HUES6 (cell line): ENCODE data around the gene UGCG.

Source experiments
- H3K27ac ChIP-seq: 2 replicates; pipeline ENCODE4 v1.7.0; 2013; ENCODE audit warnings: low read depth, mild to moderate bottlenecking, low read length, inconsistent platforms
- H3K27me3 ChIP-seq: 2 replicates; pipeline ENCODE4 v1.6.1; 2013; ENCODE audit warnings: low read length; ENCODE audit not compliant: control insufficient read depth, insufficient read depth
- H3K36me3 ChIP-seq: 2 replicates; pipeline ENCODE4 v1.6.1; 2013; ENCODE audit warnings: low read length; ENCODE audit not compliant: control insufficient read depth, insufficient read depth
- H3K4me1 ChIP-seq: 2 replicates; pipeline ENCODE4 v1.6.1; 2013; ENCODE audit warnings: low read length; ENCODE audit not compliant: control insufficient read depth, insufficient read depth
- H3K4me3 ChIP-seq: 2 replicates; pipeline ENCODE4 v1.5.1; 2013; ENCODE audit warnings: low read depth, low read length
- H3K9ac ChIP-seq: one replicate; pipeline ENCODE4 v1.6.1; 2013; ENCODE audit warnings: mild to moderate bottlenecking, low read length
- H3K9me3 ChIP-seq: 2 replicates; pipeline ENCODE4 v1.6.1; 2013; ENCODE audit warnings: low read depth, low read length; ENCODE audit not compliant: control insufficient read depth, insufficient read depth

Gene UGCG

DNA sequence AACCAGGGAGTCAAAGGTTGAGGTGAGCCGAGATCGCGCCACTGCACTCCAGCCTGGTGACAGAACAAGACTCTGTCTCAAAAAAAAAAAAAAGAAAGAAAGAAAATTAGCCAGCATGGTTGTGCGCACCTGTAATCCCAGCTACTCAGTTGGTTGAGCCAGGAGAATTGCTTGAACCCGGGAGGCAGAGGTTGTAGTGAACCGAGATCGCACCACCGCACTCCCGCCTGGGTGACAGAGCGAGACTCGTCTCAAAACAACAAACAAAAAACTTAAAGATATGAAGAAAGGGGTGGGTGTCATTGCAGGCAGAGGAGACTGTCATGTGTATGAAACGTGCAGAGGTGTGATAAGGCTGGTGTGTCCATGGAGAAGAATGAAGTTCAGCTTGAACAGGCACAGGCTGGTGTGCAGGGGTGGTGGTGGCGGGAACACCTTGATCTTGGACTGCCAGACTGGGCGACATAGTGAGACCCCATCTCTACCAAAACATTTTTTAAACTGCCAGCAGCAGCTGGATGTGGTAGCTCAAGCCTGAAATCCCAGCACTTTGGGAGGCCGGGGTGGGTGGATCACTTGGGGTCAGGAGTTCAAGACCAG, 69.6 kb downstream of the UGCG start:
- H3K9me3 ChIP-seq: no peaks in the 10 kb centered on the region
- H3K27me3 ChIP-seq: no peaks in the 10 kb centered on the region
- no peaks in the 10 kb centered on the region for H3K36me3 ChIP-seq
- no peaks in the 10 kb centered on the region; the same call in 1 of the 2 replicates for H3K4me1 ChIP-seq
- H3K27ac ChIP-seq: no peak overlapping the region
- no peak overlapping the region for H3K4me3 ChIP-seq
- no peak overlapping the region for H3K9ac ChIP-seq

DNA sequence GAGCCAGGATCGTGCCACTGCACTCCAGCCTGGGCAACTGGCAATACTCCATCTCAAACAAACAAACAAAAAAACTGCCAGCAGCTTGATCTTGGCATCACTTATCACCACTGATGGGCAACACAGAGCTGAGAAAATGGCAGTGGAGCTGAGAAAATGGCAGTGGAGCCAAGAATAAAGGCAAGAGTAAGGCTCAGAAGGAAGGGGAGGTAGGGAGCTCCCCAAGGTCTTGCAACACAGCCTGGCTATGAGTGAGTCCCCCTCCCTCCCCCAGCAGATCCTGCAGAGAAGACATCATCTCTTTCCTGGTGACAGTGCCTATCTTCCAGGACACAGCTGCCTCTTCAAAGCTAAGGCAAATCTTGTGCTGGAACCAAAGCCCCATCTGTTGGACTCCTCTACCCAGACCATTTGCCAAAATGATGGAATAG, 70.3 kb downstream of the UGCG start:
- no peaks in the 10 kb centered on the region; the same call in 1 of the 2 replicates for H3K4me1 ChIP-seq

GRCh38 chr9:111967621-111968020, 71.0 kb downstream of the UGCG start:
- Histone ChIP-seq H3K4me3 (no peak overlapping the region), H3K27me3 (no peaks in the 10 kb centered on the region), H3K9me3 (no peaks in the 10 kb centered on the region), H3K36me3 (no peaks in the 10 kb centered on the region), H3K27ac (no peak overlapping the region), H3K9ac (no peak overlapping the region), H3K4me1 (no peaks in the 10 kb centered on the region; the same call in 1 of the 2 replicates)

More for the DNA sequence above, 70.3 kb downstream of the UGCG start:
- H3K9ac ChIP-seq: no peak overlapping the region
- no peaks in the 10 kb centered on the region for H3K36me3 ChIP-seq
- H3K9me3 ChIP-seq: no peaks in the 10 kb centered on the region
- H3K4me3 ChIP-seq: no peak overlapping the region
- H3K27me3 ChIP-seq: no peaks in the 10 kb centered on the region
- no peak overlapping the region for H3K27ac ChIP-seq

- Histone ChIP-seq H3K4me1 (peaks cover under 1% of the 10 kb centered on the region; the same call in 1 of the 2 replicates), H3K9ac (no peak overlapping the region), H3K4me3 (no peak overlapping the region), H3K36me3 (no peaks in the 10 kb centered on the region), H3K27me3 (no peaks in the 10 kb centered on the region), H3K27ac (no peak overlapping the region; the same call in 1 of the 2 replicates), H3K9me3 (no peaks in the 10 kb centered on the region)
Observed at GRCh38 chr9:111969061-111969460, 72.4 kb downstream of the UGCG start.

GRCh38 chr9:111969622-111970021, 73.0 kb downstream of the UGCG start:
- no peaks in the 10 kb centered on the region for H3K27me3 ChIP-seq
- no peak overlapping the region for H3K9ac ChIP-seq
- H3K27ac ChIP-seq: no peak overlapping the region

DNA sequence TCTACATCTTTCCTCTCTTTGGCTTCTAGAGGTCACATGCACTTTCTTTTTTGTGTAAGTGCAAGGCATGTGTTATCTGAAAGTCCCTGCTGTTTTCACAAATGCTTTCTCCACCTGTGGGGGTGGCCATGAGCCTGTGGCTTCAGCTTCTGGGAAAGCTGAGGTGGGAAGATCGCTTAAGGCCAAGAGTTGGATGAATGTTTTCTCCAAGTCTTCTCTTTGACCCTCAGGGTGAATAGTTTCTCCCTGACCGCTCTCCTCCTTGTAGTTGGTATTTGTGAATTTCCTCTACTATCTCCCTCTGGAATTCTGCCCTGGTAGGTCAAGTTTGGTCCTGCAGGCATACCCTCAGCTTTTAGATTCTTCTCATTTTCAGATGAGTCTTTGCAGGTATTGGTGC, 74.2 kb downstream of the UGCG start:
- Histone ChIP-seq H3K27me3 (no peaks in the 10 kb centered on the region), H3K9me3 (no peaks in the 10 kb centered on the region), H3K36me3 (no peaks in the 10 kb centered on the region), H3K9ac (no peak overlapping the region), H3K4me3 (no peak overlapping the region), H3K4me1 (peaks cover 8% of the 10 kb centered on the region; the same call in 1 of the 2 replicates), H3K27ac (no peak overlapping the region)

More at GRCh38 chr9:111969622-111970021, 73.0 kb downstream of the UGCG start:
- Histone ChIP-seq H3K4me1 (peaks cover 6% of the 10 kb centered on the region; the same call in 1 of the 2 replicates), H3K9me3 (no peaks in the 10 kb centered on the region), H3K36me3 (no peaks in the 10 kb centered on the region), H3K4me3 (no peak overlapping the region)

- H3K9ac ChIP-seq: no peak overlapping the region
- peaks cover 8% of the 10 kb centered on the region; the same call in 1 of the 2 replicates for H3K4me1 ChIP-seq
- H3K9me3 ChIP-seq: no peaks in the 10 kb centered on the region
- no peaks in the 10 kb centered on the region for H3K27me3 ChIP-seq
- no peak overlapping the region for H3K4me3 ChIP-seq
- no peak overlapping the region for H3K27ac ChIP-seq
- no peaks in the 10 kb centered on the region for H3K36me3 ChIP-seq
Observed at GRCh38 chr9:111974092-111974681, 77.6 kb downstream of the UGCG start.

DNA sequence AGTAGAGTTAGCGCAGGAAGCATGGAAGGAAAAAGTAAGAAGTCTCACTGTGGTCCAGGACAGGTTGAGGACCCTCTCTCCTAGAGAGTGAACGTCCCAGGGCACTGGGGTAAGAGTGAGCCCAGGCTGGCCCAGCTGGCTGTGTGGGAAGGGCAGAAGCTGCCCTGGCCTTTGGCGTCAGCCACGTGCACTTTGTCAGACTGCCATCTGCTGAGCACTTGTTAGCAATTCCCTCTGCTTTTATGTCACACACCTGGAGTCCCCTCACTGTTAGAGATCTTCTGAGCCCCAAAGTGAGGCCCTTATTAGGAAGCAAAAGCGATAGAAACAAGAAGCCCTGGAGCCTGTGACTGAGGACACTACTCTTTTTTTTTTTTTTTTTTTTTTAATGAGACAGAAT, 79.1 kb downstream of the UGCG start:
- Histone ChIP-seq H3K27me3 (no peaks in the 10 kb centered on the region), H3K4me3 (no peak overlapping the region), H3K9me3 (no peaks in the 10 kb centered on the region), H3K36me3 (no peaks in the 10 kb centered on the region), H3K9ac (no peak overlapping the region), H3K4me1 (peaks cover 8% of the 10 kb centered on the region; the same call in 1 of the 2 replicates), H3K27ac (no peak overlapping the region)

- no peak overlapping the region for H3K9ac ChIP-seq
- no peak overlapping the region for H3K4me3 ChIP-seq
- H3K27me3 ChIP-seq: no peaks in the 10 kb centered on the region
- H3K27ac ChIP-seq: no peak overlapping the region
- H3K9me3 ChIP-seq: no peaks in the 10 kb centered on the region
- H3K36me3 ChIP-seq: no peaks in the 10 kb centered on the region
- H3K4me1 ChIP-seq: peaks cover 8% of the 10 kb centered on the region; the same call in 1 of the 2 replicates
Observed at GRCh38 chr9:111978616-111979015, 82.0 kb downstream of the UGCG start.

DNA sequence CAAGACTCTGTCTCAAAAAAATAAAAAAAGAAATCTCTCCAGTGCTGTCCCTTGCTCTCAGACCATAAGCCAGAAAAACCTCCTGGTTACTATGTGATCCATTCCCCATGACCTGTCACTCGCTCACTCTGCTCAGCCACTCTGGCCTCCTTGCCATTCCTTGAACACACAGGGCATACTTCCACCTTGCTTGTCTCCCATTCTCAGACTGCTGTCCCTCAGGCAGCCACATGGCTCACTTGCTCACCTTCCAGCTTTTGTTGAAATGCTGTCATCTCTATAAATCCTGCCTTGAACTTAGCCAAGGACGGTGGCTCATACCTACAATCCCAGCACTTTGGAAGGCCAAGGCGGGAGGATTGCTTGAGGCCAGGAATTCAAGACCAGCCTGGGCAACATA, 82.9 kb downstream of the UGCG start:
- no peaks in the 10 kb centered on the region for H3K36me3 ChIP-seq
- no peak overlapping the region for H3K4me3 ChIP-seq
- H3K27me3 ChIP-seq: no peaks in the 10 kb centered on the region
- peaks cover 2% of the 10 kb centered on the region; the same call in 1 of the 2 replicates for H3K4me1 ChIP-seq
- no peak overlapping the region for H3K27ac ChIP-seq
- no peak overlapping the region for H3K9ac ChIP-seq
- no peaks in the 10 kb centered on the region for H3K9me3 ChIP-seq

GRCh38 chr9:111980398-111980797, 83.8 kb downstream of the UGCG start:
- H3K9ac ChIP-seq: no peak overlapping the region
- H3K36me3 ChIP-seq: no peaks in the 10 kb centered on the region
- H3K4me1 ChIP-seq: no peaks in the 10 kb centered on the region
- H3K27me3 ChIP-seq: no peaks in the 10 kb centered on the region
- no peaks in the 10 kb centered on the region for H3K9me3 ChIP-seq
- no peak overlapping the region for H3K4me3 ChIP-seq
- no peak overlapping the region for H3K27ac ChIP-seq
